Ishikawa (cell line): Measurements from ENCODE around the gene CPT1C.

Experiments used
- CEBPB ChIP-seq: IDR thresholded peaks from 2 replicates; pipeline ENCODE4 v1.6.1; 2012
- CREB1 ChIP-seq: IDR thresholded peaks from 2 replicates; pipeline ENCODE4 v1.6.1; 2012; ENCODE audit warnings: low read depth
- EGR1 ChIP-seq: IDR thresholded peaks from 2 replicates; pipeline ENCODE4 v1.6.1; 2012
- EP300 ChIP-seq: IDR thresholded peaks from 2 replicates; pipeline ENCODE4 v1.6.1; 2012; ENCODE audit warnings: borderline replicate concordance
- FOXM1 ChIP-seq: IDR thresholded peaks from 2 replicates; pipeline ENCODE4 v1.6.1; 2012; ENCODE audit warnings: low read depth, borderline replicate concordance
- NFIC ChIP-seq: IDR thresholded peaks from 2 replicates; pipeline ENCODE4 v1.6.1; 2012
- RAD21 ChIP-seq: IDR thresholded peaks from 2 replicates; pipeline ENCODE4 v1.6.1; 2012; ENCODE audit warnings: low read depth
- TAF1 ChIP-seq: IDR thresholded peaks from 2 replicates; pipeline ENCODE4 v1.6.1; 2012; ENCODE audit warnings: low read depth, mild to moderate bottlenecking
- TCF12 ChIP-seq: IDR thresholded peaks from 2 replicates; pipeline ENCODE4 v1.6.1; 2012; ENCODE audit warnings: low read depth
- TEAD4 ChIP-seq: IDR thresholded peaks from 2 replicates; pipeline ENCODE4 v1.6.1; 2012
- YY1 ChIP-seq: IDR thresholded peaks from 2 replicates; pipeline ENCODE4 v1.6.1; 2012; ENCODE audit warnings: low read depth
- ZBTB7A ChIP-seq: IDR thresholded peaks from 2 replicates; pipeline ENCODE4 v1.6.1; 2012; ENCODE audit warnings: low read depth
- TF ChIP-seq, protein P1 (sequence below): IDR thresholded peaks from 2 replicates; pipeline ENCODE4 v1.6.1; 2012
- TF ChIP-seq, protein P2 (sequence below): IDR thresholded peaks from 2 replicates; pipeline ENCODE4 v1.6.1; 2012; ENCODE audit warnings: low read depth, mild to moderate bottlenecking
- TF ChIP-seq, protein P3 (sequence below): IDR thresholded peaks from 2 replicates; pipeline ENCODE4 v1.6.1; 2012

The CPT1C gene

DNA sequence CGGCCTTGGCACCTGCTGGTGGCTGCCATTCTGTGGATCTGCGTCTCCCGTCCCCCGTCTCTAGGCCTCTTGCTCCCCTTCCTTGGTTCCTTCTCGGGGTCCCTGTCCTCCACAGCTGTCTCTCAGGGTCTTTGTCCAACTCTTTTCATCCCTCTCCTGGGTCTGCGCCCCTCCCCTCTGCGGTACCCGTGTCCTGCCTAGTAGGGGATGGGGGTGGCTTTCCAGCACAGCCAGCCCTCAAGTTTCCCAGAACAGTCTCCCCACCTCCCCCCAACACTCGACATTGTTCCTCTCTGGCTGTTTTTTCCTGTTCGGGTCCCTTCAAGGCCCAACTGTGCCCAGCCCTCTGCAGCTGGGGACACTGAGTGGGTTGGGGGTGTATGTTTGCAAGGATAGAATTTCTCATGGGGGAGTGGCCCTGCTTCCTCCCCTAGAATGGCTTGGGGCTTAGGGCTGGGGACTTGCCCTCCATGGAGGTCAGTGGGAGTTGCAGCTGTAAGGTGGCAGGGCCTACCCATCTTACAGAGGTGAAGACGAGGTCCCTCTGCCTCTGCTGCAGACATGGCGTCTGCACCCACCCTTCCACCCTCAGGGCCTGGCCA is 2.3 kb upstream of the CPT1C start:
- TF ChIP-seq ZBTB7A = 0 out of 2 replicates have a peak, but pooled peaks have one; percentile 8
- no peak for TF ChIP-seq NFIC
- no peak for TF ChIP-seq CEBPB
- TF ChIP-seq EGR1 = no peak
- TF ChIP-seq TEAD4 = no peak
- TF ChIP-seq FOXM1 = no peak
- TF ChIP-seq YY1 = no peak

DNA sequence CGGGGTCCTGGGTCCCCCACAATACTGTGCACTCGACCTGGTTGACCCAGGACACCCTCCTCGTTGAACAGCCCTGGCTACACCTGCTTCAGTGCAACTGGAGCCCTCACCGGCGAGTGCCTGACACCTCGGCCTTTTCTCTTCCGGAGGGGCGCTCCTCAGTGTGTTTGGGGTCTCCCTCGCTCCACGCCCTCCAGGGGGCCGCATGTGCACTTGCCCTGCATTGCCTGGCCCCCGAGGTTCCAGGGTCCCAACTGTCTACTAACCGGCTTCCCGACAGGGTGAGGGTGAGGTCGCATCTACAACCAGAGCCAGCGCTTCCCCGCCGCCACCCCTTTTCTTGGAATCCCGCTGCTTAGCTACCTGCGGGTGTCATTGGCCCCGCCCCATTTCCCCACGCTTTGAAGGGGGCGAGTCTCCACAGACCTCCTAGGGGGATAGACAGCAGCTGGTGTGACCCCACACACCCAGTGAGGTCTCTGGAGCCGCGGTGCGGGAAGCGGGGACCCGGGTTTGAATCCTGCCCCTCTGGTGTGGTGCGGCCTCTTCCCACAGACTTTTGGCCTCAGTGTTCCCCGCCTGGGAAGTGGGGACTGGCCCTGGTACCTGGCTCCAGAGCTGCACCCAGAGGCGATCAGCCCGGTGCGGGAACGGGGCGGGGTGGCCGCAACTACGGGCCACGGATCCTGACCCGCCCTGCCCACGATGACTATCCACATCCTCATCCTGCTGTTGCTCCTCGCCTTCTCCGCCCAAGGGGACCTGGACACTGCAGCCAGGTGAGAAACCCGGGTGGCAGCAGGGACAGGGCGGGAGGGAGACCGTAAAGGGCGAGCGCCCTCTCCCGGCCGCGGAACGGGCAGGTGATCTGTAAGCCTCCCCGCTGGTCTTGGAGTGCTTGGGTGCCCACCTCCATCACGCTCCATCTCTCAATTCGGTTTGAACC is 1.5 kb upstream of the CPT1C start, which contains the start of gene ADM5:
TSS of gene ADM5 (plus strand) at position 462 of the 946 bp plus-strand sequence. CDS start at position 706, 244 bp downstream.
- TF ChIP-seq FOXM1 = no peak

DNA sequence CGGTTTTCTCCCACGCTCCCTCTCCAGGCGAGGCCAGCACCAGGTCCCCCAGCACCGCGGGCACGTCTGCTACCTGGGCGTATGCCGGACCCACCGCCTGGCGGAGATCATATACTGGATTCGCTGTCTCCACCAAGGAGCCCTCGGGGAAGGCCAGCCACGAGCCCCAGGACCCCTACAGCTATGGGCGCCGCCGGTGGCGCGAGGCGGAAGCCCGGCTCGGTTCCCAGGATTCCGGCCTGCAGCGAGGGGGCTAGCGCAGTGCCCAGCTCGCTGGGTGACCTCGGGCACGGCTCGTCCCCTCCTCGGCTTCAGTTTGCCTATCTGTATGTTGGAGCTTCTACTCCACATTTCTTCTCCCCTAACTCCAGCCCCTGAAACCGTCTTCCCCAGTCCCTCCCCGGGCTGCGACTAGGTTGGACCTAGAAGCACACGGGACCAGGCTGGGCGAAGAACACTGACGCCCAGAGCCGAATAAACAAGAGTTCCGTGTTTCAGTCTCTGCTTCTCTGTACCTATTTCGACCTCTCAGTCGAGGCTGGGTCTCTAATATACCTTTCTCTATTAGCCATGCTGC is 749 bp upstream of the CPT1C start:
- TF ChIP-seq RAD21 (no peak), EGR1 (no peak), TAF1 (no peak), EP300 (no peak), YY1 (no peak), TCF12 (no peak), CREB1 (no peak), ZBTB7A (no peak), FOXM1 (no peak), CEBPB (no peak), TEAD4 (no peak), NFIC (no peak)
- TF ChIP-seq, protein P1, sequence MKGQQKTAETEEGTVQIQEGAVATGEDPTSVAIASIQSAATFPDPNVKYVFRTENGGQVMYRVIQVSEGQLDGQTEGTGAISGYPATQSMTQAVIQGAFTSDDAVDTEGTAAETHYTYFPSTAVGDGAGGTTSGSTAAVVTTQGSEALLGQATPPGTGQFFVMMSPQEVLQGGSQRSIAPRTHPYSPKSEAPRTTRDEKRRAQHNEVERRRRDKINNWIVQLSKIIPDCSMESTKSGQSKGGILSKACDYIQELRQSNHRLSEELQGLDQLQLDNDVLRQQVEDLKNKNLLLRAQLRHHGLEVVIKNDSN = no peak
- TF ChIP-seq, protein P2, sequence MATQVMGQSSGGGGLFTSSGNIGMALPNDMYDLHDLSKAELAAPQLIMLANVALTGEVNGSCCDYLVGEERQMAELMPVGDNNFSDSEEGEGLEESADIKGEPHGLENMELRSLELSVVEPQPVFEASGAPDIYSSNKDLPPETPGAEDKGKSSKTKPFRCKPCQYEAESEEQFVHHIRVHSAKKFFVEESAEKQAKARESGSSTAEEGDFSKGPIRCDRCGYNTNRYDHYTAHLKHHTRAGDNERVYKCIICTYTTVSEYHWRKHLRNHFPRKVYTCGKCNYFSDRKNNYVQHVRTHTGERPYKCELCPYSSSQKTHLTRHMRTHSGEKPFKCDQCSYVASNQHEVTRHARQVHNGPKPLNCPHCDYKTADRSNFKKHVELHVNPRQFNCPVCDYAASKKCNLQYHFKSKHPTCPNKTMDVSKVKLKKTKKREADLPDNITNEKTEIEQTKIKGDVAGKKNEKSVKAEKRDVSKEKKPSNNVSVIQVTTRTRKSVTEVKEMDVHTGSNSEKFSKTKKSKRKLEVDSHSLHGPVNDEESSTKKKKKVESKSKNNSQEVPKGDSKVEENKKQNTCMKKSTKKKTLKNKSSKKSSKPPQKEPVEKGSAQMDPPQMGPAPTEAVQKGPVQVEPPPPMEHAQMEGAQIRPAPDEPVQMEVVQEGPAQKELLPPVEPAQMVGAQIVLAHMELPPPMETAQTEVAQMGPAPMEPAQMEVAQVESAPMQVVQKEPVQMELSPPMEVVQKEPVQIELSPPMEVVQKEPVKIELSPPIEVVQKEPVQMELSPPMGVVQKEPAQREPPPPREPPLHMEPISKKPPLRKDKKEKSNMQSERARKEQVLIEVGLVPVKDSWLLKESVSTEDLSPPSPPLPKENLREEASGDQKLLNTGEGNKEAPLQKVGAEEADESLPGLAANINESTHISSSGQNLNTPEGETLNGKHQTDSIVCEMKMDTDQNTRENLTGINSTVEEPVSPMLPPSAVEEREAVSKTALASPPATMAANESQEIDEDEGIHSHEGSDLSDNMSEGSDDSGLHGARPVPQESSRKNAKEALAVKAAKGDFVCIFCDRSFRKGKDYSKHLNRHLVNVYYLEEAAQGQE = no peak
- TF ChIP-seq, protein P3, sequence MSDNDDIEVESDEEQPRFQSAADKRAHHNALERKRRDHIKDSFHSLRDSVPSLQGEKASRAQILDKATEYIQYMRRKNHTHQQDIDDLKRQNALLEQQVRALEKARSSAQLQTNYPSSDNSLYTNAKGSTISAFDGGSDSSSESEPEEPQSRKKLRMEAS = no peak

DNA sequence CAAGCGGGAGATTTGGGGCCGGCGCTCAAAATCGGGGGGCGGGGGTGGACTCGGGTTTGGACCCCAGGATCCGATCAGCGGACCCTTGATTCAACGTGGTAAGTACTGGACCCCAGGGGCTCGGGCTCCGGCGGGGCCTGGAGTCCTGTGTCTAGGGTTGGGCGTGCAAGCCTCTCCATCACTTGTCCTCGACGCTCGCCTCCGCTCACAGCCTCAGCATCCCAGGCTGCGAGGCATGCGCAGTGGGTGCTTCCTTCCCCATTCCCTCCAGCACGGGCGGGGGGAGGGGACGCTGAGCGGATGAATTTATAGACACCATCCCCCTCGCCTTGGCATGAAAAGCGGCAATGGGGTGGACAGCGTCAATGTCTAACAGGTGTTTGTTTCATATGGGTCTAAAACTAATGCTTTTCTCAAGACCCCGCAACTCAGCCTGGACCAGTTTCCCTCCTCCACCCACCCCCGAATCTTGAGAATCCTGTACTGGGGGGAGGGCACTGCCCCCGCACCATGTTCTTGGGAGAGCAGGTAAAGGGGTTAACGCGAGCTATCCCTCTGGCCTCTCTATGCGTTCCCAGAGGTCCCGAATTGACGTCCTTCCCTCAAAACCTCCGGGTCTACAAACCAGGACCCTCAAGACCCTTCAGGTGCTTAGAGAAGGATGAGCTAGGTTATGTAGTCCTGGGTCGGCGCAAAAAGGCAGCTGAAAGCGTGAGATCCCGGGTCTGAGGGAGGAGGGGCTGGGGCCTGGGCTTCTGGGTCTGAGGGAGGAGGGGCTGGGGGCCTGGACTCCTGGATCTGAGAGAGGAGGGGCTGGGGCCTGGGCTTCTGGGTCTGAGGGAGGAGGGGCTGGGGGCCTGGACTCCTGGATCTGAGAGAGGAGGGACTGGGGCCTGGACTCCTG is 579 bp downstream of the CPT1C start:
- no peak for TF ChIP-seq YY1
- no peak for TF ChIP-seq EP300
- TF ChIP-seq, protein P1 = no peak
- TF ChIP-seq TEAD4 = no peak
- no peak for TF ChIP-seq NFIC
- no peak for TF ChIP-seq TAF1
- TF ChIP-seq, protein P3 = no peak
- no peak for TF ChIP-seq CEBPB
- TF ChIP-seq, protein P2 = no peak
- TF ChIP-seq FOXM1 = no peak
- no peak for TF ChIP-seq TCF12
- TF ChIP-seq EGR1 = no peak
- TF ChIP-seq RAD21 = no peak
- TF ChIP-seq CREB1 = no peak
- TF ChIP-seq ZBTB7A = no peak

DNA sequence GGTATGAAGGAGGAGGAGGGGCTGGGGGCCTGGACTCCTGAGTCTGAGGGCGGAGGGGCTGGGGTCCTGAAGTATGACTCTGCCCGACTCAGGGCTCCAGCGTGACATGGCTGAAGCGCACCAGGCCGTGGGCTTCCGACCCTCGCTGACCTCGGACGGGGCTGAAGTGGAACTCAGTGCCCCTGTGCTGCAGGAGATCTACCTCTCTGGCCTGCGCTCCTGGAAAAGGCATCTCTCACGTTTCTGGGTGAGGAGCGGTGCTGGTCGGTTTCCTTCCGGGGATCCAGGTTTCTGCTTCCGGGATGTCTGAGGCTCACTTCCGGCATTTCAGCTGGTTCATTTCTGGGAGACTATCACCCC is 1.2 kb downstream of the CPT1C start:
- TF ChIP-seq FOXM1 = no peak
- TF ChIP-seq TAF1 = no peak
- TF ChIP-seq, protein P2 = no peak
- no peak for TF ChIP-seq TEAD4
- no peak for TF ChIP-seq NFIC
- TF ChIP-seq TCF12 = no peak
- TF ChIP-seq EP300 = no peak
- TF ChIP-seq EGR1 = no peak
- TF ChIP-seq RAD21 = no peak
- TF ChIP-seq, protein P1 = no peak
- no peak for TF ChIP-seq CREB1
- TF ChIP-seq CEBPB = no peak
- no peak for TF ChIP-seq ZBTB7A
- TF ChIP-seq, protein P3 = no peak
- TF ChIP-seq YY1 = no peak
